Activated naive CD4-positive, alpha-beta T cell treated with anti-CD3 and anti-CD28 coated beads, Interleukin-2, amount 50 U/mL, for 24 hours (primary cell): ENCODE results near the gene IL25.
"Not testable (repeated sequence)": the region's sequence is repeated elsewhere in the genome, so short reads cannot be mapped to it uniquely, and the experiment has no call there.

Experiments used
- H3K27ac Mint-ChIP-seq: one replicate; pipeline ENCODE4 v1.8.0; 2021; ENCODE audit warnings: mild to moderate bottlenecking, mixed read lengths
- H3K27me3 Mint-ChIP-seq: one replicate; pipeline ENCODE4 v1.8.0; 2021; ENCODE audit warnings: mixed read lengths
- H3K36me3 Mint-ChIP-seq: one replicate; pipeline ENCODE4 v1.8.0; 2021; ENCODE audit warnings: mixed read lengths
- H3K4me1 Mint-ChIP-seq: one replicate; pipeline ENCODE4 v1.8.0; 2021; ENCODE audit warnings: mixed read lengths
- H3K4me3 Mint-ChIP-seq: one replicate; pipeline ENCODE4 v1.8.0; 2021; ENCODE audit warnings: mild to moderate bottlenecking, mixed read lengths
- H3K9me3 Mint-ChIP-seq: one replicate; pipeline ENCODE4 v1.8.0; 2021; ENCODE audit warnings: mixed read lengths

Gene IL25

DNA sequence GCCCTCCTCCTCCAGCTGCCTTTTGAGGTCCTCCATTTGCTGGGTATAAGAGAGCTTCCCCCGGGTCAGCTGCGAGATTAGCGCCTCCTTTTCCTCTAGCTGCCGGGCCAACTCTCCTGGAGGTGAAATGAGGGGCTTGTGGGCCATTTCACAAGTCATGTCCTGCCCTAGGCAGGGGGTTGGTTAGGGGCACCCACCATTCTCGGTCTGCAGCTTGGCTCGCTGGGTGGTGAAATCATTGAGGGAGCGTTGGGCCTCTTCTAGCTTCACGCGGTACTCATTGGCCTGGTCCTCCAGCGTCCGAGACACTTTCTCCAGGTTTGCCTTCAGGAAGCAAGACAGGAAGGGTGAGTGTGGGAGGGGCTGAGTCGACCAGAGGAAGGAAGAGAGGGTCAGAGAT, 16.8 kb downstream of the IL25 start:
- no peak overlapping the region for H3K27ac Mint-ChIP-seq
- no peaks in the 10 kb centered on the region for H3K36me3 Mint-ChIP-seq
- H3K4me1 Mint-ChIP-seq, result no peaks in the 10 kb centered on the region
- no peaks in the 10 kb centered on the region for H3K27me3 Mint-ChIP-seq
- no peaks in the 10 kb centered on the region for H3K9me3 Mint-ChIP-seq
- H3K4me3 Mint-ChIP-seq, result no peak overlapping the region

DNA sequence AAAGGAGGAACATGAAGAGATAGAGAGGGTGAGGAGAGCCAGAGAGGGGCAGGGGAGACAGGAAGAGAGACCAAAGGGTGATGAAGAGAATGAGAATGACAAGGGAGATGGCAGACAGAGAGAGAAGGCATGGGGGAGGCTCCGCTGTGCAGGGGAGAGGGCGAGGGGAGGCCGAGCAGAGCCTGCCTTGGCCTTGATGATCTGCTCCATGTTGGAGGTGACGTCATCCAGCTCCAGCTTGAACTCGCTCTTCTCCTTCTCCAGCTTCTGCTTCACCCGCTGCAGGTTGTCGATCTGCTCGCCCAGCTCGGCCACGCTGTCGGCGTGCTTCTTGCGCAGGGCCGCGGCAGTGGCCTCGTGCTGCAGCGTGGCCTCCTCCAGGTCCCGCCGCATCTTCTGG, 17.3 kb downstream of the IL25 start:
- not testable (repeated sequence) for H3K27ac Mint-ChIP-seq, H3K9me3 Mint-ChIP-seq, H3K27me3 Mint-ChIP-seq, H3K36me3 Mint-ChIP-seq, H3K4me3 Mint-ChIP-seq, H3K4me1 Mint-ChIP-seq

DNA sequence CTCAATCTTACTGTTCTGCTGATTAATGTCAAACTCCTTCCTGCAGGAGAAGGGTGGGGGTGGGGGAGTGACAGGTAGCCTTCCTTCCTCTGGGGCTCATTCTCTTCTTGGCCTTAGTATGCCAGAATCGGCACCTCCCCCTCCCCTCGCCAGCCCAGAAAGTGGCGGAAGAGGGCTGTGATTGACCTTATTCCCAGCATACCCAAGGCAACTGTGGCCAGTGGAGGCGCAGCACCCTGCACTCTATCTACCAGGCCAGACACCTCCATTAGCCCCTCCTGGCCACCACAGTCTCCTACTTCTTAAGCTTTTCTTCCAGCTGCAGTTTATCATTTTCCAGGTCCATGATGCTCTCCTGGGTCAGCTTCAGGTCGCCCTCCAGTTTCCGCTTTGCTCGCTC, 20.0 kb downstream of the IL25 start:
- Mint-ChIP-seq H3K27ac (no peak overlapping the region), H3K27me3 (no peaks in the 10 kb centered on the region), H3K4me1 (no peaks in the 10 kb centered on the region), H3K36me3 (no peaks in the 10 kb centered on the region), H3K4me3 (no peak overlapping the region), H3K9me3 (no peaks in the 10 kb centered on the region)

DNA sequence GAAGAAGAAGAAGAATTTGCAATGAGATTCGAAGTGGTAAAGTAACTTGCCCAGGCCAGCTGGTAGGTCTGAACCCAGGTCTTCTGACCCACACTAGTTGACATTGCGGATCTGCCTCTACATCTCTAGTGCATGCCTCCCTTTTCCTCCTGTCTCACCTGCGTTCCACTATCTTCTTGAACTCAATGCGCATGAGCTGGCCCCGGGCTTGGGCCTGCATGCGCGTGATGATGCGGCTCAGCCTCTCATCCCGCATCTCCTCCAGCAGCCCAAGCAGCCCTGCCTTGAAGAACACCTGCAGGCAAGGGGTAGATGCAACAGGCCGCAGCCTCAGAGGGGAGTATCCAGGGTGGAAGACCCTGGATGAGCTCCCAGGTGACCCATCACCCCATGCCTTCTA, 23.5 kb downstream of the IL25 start:
- H3K36me3 Mint-ChIP-seq, result no peaks in the 10 kb centered on the region
- no peaks in the 10 kb centered on the region for H3K4me1 Mint-ChIP-seq
- H3K4me3 Mint-ChIP-seq, result no peak overlapping the region
- H3K27ac Mint-ChIP-seq, result no peak overlapping the region
- H3K27me3 Mint-ChIP-seq, result peaks cover 2% of the 10 kb centered on the region
- no peaks in the 10 kb centered on the region for H3K9me3 Mint-ChIP-seq

DNA sequence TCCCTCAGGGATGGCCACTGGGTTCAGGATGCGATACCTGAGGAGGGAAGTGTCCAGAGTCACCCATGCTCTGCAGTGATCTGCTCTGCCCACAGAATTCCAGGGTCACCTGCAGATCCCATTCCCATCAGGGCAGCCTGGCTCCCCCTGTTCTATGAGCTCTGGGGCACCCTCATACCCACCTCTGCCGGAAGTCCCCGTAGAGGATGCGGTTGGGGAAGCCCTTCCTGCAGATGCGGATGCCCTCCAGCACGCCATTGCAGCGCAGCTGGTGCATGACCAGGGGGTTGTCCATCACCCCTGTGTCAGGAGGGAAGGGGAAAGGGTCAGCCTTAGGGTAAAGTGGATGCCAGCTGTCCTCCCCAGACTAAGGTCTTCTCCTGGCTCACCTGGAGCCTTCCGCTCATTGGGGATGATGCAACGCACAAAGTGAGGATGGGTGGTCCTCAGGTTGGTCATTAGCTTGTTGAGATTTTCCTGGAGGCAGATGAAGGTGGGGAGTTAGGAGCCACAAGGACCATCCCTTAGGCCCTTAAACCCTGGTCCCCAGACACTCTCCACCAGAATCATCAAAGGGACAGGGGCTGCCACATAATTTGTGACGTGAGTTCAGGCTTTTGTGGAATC, 24.3 kb downstream of the IL25 start:
- Mint-ChIP-seq H3K27me3 (peaks cover 2% of the 10 kb centered on the region), H3K4me3 (no peak overlapping the region), H3K4me1 (no peaks in the 10 kb centered on the region), H3K36me3 (no peaks in the 10 kb centered on the region), H3K27ac (no peak overlapping the region), H3K9me3 (no peaks in the 10 kb centered on the region)

DNA sequence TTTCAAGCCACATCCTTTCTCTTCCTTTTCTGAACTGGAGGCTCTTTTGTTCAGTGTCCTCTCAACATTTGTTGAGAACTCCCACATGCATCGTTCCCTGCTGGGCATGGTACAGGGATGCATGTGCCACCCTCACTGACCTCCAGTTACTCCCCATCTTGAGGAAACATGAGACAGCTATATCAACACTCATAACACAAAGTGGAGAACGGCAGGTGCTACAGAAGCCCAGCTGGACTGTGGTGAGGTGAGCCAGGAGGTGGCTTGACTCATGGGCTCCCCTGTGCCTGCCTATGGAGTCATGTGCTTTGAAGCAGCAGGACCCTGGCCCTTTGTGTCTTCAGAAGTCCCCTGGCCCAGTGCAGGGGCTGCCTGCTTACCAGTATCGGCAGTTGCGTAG, 25.7 kb downstream of the IL25 start:
- no peaks in the 10 kb centered on the region for H3K36me3 Mint-ChIP-seq
- H3K27ac Mint-ChIP-seq, result no peak overlapping the region
- no peaks in the 10 kb centered on the region for H3K9me3 Mint-ChIP-seq
- H3K4me3 Mint-ChIP-seq, result no peak overlapping the region
- peaks cover 2% of the 10 kb centered on the region for H3K27me3 Mint-ChIP-seq
- H3K4me1 Mint-ChIP-seq, result no peaks in the 10 kb centered on the region

DNA sequence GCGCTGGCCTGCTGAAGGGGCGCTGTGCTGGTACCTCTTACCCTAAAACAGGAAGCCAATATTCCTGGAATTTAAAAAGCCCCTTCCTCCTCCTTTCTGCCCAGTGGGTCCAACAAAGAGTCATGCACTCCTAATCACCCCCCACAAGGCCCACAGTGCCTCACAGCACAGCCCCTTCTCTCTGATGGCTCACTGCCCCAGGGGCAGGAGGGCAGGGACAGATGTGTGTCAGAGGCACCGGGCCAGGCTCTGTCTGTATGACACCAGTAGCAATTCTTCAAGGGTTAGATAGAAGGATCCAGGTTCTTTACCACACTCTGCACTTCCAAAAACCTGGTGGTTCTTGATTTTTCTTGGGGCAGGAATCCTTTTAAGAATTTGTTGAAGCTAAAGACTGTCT, 26.5 kb downstream of the IL25 start:
- H3K4me3 Mint-ChIP-seq, result no peak overlapping the region
- no peaks in the 10 kb centered on the region for H3K4me1 Mint-ChIP-seq
- H3K27me3 Mint-ChIP-seq, result peaks cover 2% of the 10 kb centered on the region
- H3K9me3 Mint-ChIP-seq, result no peaks in the 10 kb centered on the region
- no peaks in the 10 kb centered on the region for H3K36me3 Mint-ChIP-seq
- no peak overlapping the region for H3K27ac Mint-ChIP-seq

DNA sequence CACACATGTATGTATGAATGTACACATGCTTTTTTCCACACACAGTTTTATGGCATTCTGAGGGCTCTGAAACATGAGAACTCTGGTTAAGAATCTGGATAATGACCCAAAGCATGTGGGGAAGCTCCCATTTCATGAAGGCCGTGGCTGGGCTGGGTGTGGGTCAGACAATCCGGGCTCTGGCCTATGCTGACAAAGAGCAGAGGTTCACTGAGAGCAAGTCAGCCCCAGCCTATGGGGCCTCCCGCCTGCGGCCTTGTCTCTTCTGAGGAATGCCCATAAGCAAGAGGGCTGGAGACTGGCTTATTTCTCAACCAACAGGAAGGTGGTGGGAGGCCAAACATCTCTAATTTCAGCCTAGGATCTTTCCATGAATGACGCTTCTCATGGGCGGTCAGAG, 27.0 kb downstream of the IL25 start:
- H3K36me3 Mint-ChIP-seq, result no peaks in the 10 kb centered on the region
- peaks cover 2% of the 10 kb centered on the region for H3K27me3 Mint-ChIP-seq
- H3K4me3 Mint-ChIP-seq, result no peak overlapping the region
- H3K9me3 Mint-ChIP-seq, result no peaks in the 10 kb centered on the region
- H3K27ac Mint-ChIP-seq, result no peak overlapping the region
- no peaks in the 10 kb centered on the region for H3K4me1 Mint-ChIP-seq

DNA sequence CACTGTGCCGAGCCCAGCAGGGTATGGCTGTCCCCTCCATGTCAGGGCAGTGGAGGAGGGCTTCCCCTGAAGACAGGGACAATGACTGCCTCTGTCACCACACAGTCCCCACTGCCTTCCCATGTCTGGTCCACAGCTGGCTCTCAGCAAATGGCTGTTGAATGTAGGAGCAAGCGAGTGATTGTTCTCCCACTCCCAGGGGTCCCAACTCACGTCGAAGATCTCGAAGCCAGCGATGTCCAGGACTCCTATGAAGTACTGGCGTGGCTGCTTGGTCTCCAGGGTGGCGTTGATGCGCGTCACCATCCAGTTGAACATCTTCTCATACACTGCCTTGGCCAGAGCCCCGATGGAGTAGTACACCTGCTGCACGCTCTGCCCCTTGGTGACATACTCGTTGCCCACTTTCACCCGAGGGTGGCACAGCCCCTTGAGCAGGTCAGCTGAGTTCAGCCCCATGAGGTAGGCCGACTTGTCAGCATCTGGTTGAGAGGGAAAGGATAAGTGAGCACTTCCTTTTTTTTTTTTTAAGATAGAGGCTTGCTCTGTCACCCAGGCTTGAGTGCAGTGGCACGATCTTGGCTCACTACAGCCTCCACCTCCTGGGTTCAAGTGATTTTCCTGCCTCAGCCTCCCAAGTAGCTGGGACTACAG, 28.0 kb downstream of the IL25 start:
- not testable (repeated sequence) for H3K9me3 Mint-ChIP-seq, H3K36me3 Mint-ChIP-seq, H3K4me3 Mint-ChIP-seq, H3K27me3 Mint-ChIP-seq, H3K27ac Mint-ChIP-seq, H3K4me1 Mint-ChIP-seq

DNA sequence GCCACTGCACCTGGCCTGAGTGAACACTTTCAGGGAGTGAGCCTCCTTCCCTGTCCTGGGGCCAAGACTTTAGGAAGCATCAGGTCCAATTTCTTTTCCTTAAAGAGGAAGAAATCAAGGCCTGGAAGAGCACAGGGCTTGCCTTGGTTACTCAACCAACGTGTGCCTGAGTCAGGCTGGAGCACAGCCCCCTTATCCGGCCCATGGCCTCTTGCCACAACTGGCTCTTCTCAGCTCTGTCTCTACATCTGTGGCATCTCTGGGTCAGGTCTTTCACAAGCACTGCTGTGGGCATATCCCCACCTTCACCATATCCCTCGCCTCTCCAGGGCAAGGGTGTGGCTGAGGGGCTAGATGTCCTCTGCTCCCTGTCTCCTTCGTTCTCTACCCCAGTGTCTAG, 28.7 kb downstream of the IL25 start:
- Mint-ChIP-seq H3K9me3 (no peaks in the 10 kb centered on the region), H3K27me3 (peaks cover 2% of the 10 kb centered on the region), H3K36me3 (no peaks in the 10 kb centered on the region), H3K27ac (no peak overlapping the region), H3K4me1 (no peaks in the 10 kb centered on the region), H3K4me3 (no peak overlapping the region)

DNA sequence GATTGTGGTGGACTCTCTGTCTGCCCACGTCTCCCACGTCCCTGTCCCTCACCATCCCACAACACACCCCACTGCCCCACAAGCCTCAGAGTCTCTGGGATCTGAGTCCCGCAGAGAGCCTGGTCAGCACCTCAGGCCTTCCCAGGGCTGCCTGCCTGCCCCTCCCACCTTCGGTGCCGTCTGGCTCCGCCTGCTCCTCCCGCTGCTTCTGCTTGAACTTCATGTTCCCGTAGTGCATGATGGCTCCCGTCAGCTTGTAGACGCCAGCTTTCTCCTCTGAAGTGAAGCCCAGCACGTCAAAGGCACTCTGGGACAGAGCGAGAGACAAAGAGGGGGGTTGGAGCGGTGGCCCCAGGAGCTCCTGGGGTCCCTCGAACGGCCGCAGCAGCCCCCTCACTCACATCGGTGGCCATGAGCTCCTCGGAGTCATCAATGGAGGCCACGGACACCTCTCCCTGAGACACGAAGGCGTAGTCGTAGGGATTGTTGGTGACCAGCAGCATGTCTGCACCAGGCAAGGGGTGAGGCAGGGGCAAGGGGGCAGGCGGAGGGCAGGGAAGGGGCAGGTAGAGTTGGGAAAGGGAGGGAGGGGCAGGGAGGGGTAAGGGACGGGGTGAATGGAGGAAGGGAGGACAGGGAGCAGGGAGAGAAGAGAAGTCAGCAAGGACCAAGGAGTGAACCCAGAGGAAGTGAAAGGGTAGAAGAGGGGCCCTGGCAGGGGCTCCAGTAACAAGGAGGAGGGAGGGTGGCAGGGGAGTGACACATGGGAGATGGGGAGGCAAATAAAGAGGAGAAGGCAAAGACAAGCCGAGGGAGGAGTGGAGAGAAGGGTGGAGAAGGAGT, 29.9 kb downstream of the IL25 start:
- Mint-ChIP-seq H3K4me1 (no peaks in the 10 kb centered on the region), H3K27me3 (peaks cover 2% of the 10 kb centered on the region), H3K9me3 (no peaks in the 10 kb centered on the region), H3K36me3 (no peaks in the 10 kb centered on the region), H3K4me3 (no peak overlapping the region), H3K27ac (no peak overlapping the region)

DNA sequence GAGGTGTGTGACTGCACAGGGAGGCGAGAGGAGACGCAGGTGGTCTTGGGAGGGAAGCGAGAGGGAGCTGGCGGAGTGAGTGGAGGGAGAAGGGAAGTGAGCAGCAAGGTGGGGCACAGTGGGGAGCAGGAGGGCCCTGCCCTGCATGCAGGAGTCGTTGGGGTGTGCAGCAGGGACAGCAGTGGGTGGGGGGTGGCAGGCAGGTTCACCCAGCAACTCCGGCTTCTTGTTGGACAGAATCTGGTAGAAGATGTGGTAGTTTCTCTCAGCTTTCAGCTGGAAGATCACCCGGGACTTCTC, 30.5 kb downstream of the IL25 start:
- Mint-ChIP-seq H3K27me3 (peaks cover 2% of the 10 kb centered on the region), H3K27ac (no peak overlapping the region), H3K9me3 (no peaks in the 10 kb centered on the region)

DNA sequence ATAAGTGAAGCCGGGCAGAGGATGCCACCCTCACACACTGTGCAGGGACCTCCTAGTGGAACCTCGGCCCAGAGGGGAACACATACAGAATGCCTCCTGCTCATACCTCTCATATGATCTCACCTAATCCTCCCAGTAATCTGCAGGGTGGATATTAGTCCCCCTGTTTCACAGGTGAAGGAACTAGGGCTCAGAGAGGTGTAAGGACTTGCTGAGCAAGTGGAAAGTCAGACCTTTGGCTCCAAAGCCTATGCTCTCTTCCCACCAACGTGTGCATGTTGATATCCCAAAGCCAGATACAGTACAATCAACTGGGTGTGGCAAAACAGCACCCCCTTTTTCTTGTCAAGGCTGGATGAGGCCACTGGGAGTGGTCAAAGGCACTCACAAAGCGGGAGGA, 31.3 kb downstream of the IL25 start:
- Mint-ChIP-seq H3K4me3 (no peak overlapping the region), H3K4me1 (no peaks in the 10 kb centered on the region), H3K27me3 (no peaks in the 10 kb centered on the region), H3K27ac (no peak overlapping the region), H3K9me3 (no peaks in the 10 kb centered on the region), H3K36me3 (no peaks in the 10 kb centered on the region)

More for the DNA sequence above, 30.5 kb downstream of the IL25 start:
- Mint-ChIP-seq H3K36me3 (no peaks in the 10 kb centered on the region), H3K4me1 (no peaks in the 10 kb centered on the region), H3K4me3 (no peak overlapping the region)

DNA sequence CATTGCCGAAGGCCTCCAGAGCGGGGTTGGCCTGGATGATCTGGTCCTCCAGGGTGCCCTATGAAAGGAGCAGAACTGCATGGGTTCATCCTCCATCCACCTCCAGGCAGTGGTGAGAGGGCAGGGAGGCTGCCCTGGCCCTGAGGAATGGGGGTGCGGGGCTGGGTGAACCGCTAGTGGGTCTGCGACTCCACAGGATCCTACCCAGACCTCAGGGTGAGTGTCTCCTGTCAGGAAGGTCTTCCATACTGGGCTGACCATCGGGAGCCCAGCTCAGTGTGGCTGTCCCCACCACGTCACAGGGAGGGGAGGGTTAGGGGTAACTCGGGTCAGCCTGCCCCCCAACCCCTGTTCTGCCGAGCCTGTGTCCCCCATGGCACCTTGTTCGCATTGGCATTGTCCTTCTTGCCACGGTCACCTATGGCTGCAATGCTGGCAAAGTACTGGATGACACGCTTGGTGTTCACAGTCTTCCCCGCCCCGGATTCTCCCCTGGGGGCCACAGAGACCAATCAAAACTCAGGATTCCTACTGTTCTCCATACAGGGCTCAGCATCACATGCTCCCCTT, 31.8 kb downstream of the IL25 start:
- no peak overlapping the region for H3K27ac Mint-ChIP-seq
- no peaks in the 10 kb centered on the region for H3K9me3 Mint-ChIP-seq
- H3K4me3 Mint-ChIP-seq, result no peak overlapping the region

DNA sequence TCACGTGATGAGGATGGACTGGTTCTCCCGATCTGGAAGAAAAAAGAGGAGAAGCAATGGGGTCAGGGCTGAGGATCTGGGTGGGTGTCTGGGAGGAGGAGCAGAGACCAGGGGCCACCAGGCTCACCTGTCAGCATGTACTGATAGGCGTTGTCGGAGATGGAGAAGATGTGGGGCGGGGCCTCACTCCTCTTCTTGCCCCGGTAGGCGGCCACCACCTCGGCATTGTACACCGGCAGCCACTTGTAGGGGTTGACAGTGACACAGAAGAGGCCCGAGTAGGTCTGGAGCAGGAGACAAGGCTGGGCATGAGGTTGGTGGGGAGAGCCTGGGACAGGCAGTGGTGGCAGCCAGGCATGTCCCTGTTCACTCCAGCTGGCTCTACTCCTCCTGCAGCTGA, 32.5 kb downstream of the IL25 start:
- H3K4me1 Mint-ChIP-seq, result no peaks in the 10 kb centered on the region
- H3K27me3 Mint-ChIP-seq, result no peaks in the 10 kb centered on the region
- H3K4me3 Mint-ChIP-seq, result no peak overlapping the region
- H3K27ac Mint-ChIP-seq, result no peak overlapping the region
- H3K36me3 Mint-ChIP-seq, result no peaks in the 10 kb centered on the region
- H3K9me3 Mint-ChIP-seq, result no peaks in the 10 kb centered on the region

More for the DNA sequence above, 31.8 kb downstream of the IL25 start:
- Mint-ChIP-seq H3K4me1 (no peaks in the 10 kb centered on the region), H3K27me3 (no peaks in the 10 kb centered on the region), H3K36me3 (no peaks in the 10 kb centered on the region)

DNA sequence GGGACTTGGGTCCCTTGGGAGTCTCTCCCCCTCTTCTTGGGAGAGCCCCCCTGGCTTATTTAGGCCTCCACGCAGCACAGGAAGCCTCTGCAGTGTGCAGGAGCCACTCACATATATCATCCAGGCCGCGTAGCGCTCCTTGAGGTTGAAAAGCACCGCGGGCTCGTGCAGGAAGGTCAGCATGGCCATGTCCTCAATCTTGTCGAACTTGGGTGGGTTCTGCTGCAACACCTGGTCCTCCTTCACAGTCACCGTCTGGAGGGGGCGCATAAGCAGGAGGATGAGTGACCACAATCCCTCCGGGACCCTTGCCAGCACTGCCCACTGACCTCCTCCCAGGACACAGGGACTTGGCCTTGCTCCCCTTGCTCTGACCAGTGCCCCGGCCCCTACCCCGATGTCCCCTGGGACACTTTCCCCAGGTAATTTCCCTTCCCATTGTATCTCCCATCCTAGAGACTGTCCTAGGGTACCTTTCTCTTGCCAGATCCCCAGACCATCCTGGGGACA, 33.0 kb downstream of the IL25 start:
- H3K9me3 Mint-ChIP-seq, result no peaks in the 10 kb centered on the region
- no peaks in the 10 kb centered on the region for H3K27me3 Mint-ChIP-seq
- H3K36me3 Mint-ChIP-seq, result no peaks in the 10 kb centered on the region
- no peak overlapping the region for H3K27ac Mint-ChIP-seq
- H3K4me3 Mint-ChIP-seq, result no peak overlapping the region
- H3K4me1 Mint-ChIP-seq, result no peaks in the 10 kb centered on the region
